AG09309 (cell line): ENCODE data around the gene TNMD.
A peak's percentile ranks its signal among the peaks of the same experiment; 100 is the strongest.

Experiments
- DNase-seq: peaks from one replicate; pipeline ENCODE4 v3.0.0-alpha.2; 2010; ENCODE audit warnings: low read depth
- H3K4me3 ChIP-seq: 2 replicates; pipeline ENCODE4 v1.5.1; 2011; ENCODE audit warnings: mild to moderate bottlenecking, low read depth, low read length, moderate library complexity; ENCODE audit not compliant: control insufficient read depth
- CTCF ChIP-seq: IDR thresholded peaks from 2 replicates; pipeline ENCODE4 v1.5.1; 2011; ENCODE audit warnings: mild to moderate bottlenecking, low read depth, low read length, inconsistent platforms; ENCODE audit not compliant: insufficient read depth, control insufficient read depth; ENCODE audit errors: missing control alignments

TNMD gene

DNA sequence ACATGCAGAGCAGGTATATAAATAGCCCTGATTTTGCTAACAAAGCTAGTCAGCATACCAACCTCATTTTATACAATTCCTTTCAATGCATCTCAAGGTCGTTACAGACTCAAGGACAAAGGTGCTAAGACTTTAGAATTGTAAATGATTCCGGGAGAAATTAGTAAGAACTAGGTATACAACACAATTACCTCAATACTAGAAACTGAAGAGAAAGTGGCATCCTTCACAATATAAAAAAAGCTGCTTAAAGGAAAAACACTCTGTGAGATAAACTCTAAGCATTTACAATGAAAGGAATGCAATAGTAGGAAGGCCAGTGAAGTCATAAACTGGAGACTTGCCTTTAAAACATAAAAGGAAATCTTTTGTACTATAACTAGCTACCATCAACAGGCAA lies 11.9 kb downstream of the TNMD start:
- DNase-seq, result no peak
- no peak for TF ChIP-seq CTCF
- H3K4me3 ChIP-seq, result no peak overlapping the region

- H3K4me3 ChIP-seq, result no peak overlapping the region
- no peak for TF ChIP-seq CTCF
- no peak for DNase-seq
These were observed 14.7 kb downstream of the TNMD start for GRCh38 chrX:100599456-100599855.

- DNase-seq, result no peak
- TF ChIP-seq CTCF, result no peak
- no peak overlapping the region for H3K4me3 ChIP-seq
These were observed 15.6 kb downstream of the TNMD start for GRCh38 chrX:100600340-100600739.

- no peak overlapping the region for H3K4me3 ChIP-seq
- TF ChIP-seq CTCF, result no peak
- no peak for DNase-seq
These were observed 16.0 kb downstream of the TNMD start for GRCh38 chrX:100600758-100601157.

DNA sequence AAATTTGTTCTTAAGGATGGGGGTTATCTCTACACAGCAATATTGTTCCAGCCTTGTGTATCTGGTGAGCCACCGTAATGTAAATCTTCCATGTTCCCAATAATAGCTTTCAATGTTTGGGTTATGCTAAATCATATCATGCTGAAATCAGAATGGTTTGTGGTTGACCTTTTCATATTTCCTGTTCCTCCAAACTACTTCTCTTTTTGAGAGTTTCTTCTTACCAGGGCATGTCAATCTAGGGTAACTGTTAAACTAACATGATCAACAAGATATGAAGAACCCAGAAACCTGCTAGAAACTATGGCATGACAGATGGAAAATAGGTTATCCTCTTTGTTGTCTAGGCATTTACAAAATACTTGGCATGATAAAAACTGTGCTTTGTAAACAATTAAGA lies 22.0 kb downstream of the TNMD start:
- TF ChIP-seq CTCF, result no peak
- no peak for DNase-seq
- H3K4me3 ChIP-seq, result no peak overlapping the region

DNA sequence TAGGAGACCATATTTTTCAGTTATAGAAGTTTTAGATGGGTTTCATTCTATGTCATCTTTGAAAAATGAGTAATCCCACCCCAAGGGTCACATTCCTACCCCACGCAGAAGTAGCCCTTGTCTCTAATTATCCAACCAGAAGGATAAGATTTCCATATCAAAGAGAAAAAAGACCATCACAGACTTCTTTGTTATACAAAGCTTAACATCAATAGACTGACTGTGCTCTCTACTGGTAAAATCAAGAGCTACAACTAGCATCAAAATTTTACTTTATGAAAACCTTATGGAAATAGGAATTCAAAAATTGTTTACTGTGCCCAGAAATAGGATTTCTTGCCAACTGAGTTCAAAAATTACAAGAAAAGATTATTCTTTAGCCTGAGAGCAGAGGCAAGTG lies 24.9 kb downstream of the TNMD start:
- no peak for DNase-seq
- no peak overlapping the region for H3K4me3 ChIP-seq
- TF ChIP-seq CTCF, result peak; percentile 5

DNA sequence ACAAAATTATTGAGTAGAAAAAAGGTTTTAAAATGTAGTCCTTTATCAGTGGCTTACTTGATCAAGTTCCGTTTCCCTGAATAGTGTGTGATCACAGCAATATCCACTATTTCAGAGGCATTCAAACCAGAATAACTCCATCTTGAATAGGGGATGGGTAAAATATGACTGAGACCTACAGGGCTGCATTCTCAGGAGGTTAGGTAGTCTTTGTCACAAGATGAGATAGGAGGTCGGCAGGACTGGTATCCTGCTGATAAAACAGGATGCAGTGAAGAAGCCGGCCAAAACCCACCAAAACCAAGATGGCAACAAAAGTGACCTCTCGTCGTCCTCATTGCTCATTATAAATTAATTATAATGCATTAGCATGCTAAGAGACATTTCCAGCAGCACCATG lies 27.2 kb downstream of the TNMD start:
- DNase-seq, result no peak
- no peak overlapping the region for H3K4me3 ChIP-seq
- TF ChIP-seq CTCF, result no peak
